B cell (primary cell): Measurements from ENCODE around the gene CHST3. TPM values are rescaled to one million over a fixed set of nuclear protein-coding genes. Genes with fewer than 3 reads are reported as not detected.

Source experiments
- ATAC-seq: fragments of 200-7000 bp; cut with Tn5 transposase; one replicate; pipeline ENCODE4 v1.10.0; 2021; ENCODE audit warnings: low read depth, mild to moderate bottlenecking, moderate number of reproducible peaks, moderate library complexity
- CTCF ChIA-PET: fragments of 350-600 bp; sonication (Branson Sonifier 250); formaldehyde crosslinking; loops from one replicate; lab custom pipeline; 2021; ENCODE audit warnings: antibody characterized with exemption, inconsistent platforms; lab: Charles Lee
- POLR2A ChIA-PET: fragments of 350-600 bp; sonication (Branson Sonifier 250); formaldehyde crosslinking; loops from one replicate; lab custom pipeline; 2021; ENCODE audit warnings: antibody characterized with exemption; lab: Charles Lee
- DNase-seq: peaks from one replicate; pipeline ENCODE4 v3.0.0; 2013
- H2AFZ ChIP-seq: 2 replicates; pipeline ENCODE4 v1.6.1; 2012; ENCODE audit warnings: mild to moderate bottlenecking, low read depth, low read length; ENCODE audit not compliant: insufficient read depth, poor library complexity, severe bottlenecking
- H3K27ac ChIP-seq, 2 donors: 1 replicate in 1 of 2; 2 replicates in 1 of 2; pipeline ENCODE4 v1.5.1; 2012 to 2013; ENCODE audit warnings: low read length in 2 of 2, mild to moderate bottlenecking in 2 of 2, moderate library complexity in 1 of 2
- H3K27me3 ChIP-seq, 4 experiments: fragments of 200-600 bp in 1 of 4; sonication (generic) in 1 of 4; replicated peaks in 1 of 4; 1 replicate in 2 of 4; 2 replicates in 2 of 4; pipeline versions ENCODE4 v1.6.1 to v1.7.0; 2013 to 2016; ENCODE audit warnings: low read length in 3 of 4, mild to moderate bottlenecking in 2 of 4, mixed read lengths in 1 of 4, moderate library complexity in 1 of 4; ENCODE audit not compliant: insufficient read depth in 4 of 4, control insufficient read depth in 3 of 4; ENCODE audit errors: control extremely low read depth in 1 of 4
- H3K36me3 ChIP-seq, 2 experiments: replicated peaks in 1 of 2; 1 replicate in 1 of 2; 2 replicates in 1 of 2; pipeline versions ENCODE4 v1.6.1 to v1.7.1; 2013; ENCODE audit warnings: low read length in 1 of 2; ENCODE audit not compliant: insufficient read depth in 2 of 2, control insufficient read depth in 1 of 2; ENCODE audit errors: control extremely low read depth in 1 of 2, extremely low read depth in 1 of 2
- H3K4me1 ChIP-seq, 2 donors: fragments of 200-600 bp in 1 of 2; sonication (generic) in 1 of 2; 1 replicate in 1 of 2; 2 replicates in 1 of 2; pipeline versions ENCODE4 v1.5.1 to v1.6.1; 2013 to 2017; ENCODE audit warnings: low read length in 2 of 2; ENCODE audit not compliant: control insufficient read depth in 2 of 2, insufficient read depth in 2 of 2
- H3K4me2 ChIP-seq: replicated peaks from 2 replicates; pipeline ENCODE3; 2012; ENCODE audit warnings: mild to moderate bottlenecking, low read depth, low read length; ENCODE audit not compliant: poor library complexity, severe bottlenecking
- H3K4me3 ChIP-seq, 5 experiments: fragments of 200-600 bp in 1 of 5; sonication (generic) in 1 of 5; 1 replicate in 3 of 5; 2 replicates in 2 of 5; pipeline versions ENCODE4 v1.5.1 to v1.7.0; 2011 to 2016; ENCODE audit warnings: low read length in 4 of 5, mild to moderate bottlenecking in 4 of 5, low read depth in 2 of 5, control low read depth in 1 of 5, moderate library complexity in 1 of 5; ENCODE audit not compliant: insufficient read depth in 1 of 5; ENCODE audit errors: control extremely low read depth in 1 of 5, extremely low read depth in 1 of 5
- H3K79me2 ChIP-seq: fragments of 200-600 bp; sonication (generic); one replicate; pipeline ENCODE4 v1.6.0; 2016; ENCODE audit warnings: low read length; ENCODE audit not compliant: control insufficient read depth, insufficient read depth
- H3K9ac ChIP-seq: fragments of 200-600 bp; sonication (generic); 2 replicates; pipeline ENCODE4 v1.6.1; 2017; ENCODE audit warnings: mild to moderate bottlenecking, low read length, moderate library complexity
- H3K9me3 ChIP-seq, 3 donors: one replicate each; pipeline versions ENCODE4 v1.6.1 to v1.7.1; 2013; ENCODE audit warnings: low read length in 2 of 3; ENCODE audit not compliant: control insufficient read depth in 2 of 3, insufficient read depth in 1 of 3; ENCODE audit errors: control extremely low read depth in 1 of 3
- H4K20me1 ChIP-seq: 2 replicates; pipeline ENCODE4 v1.6.0; 2012; ENCODE audit warnings: mild to moderate bottlenecking, low read length; ENCODE audit not compliant: insufficient read depth, control insufficient read depth, poor library complexity, severe bottlenecking
- H3K27ac Mint-ChIP-seq: one replicate; pipeline ENCODE4 v1.8.0; 2021; ENCODE audit warnings: mixed read lengths
- H3K27me3 Mint-ChIP-seq: one replicate; pipeline ENCODE4 v1.8.0; 2021; ENCODE audit warnings: mixed read lengths
- H3K4me1 Mint-ChIP-seq: one replicate; pipeline ENCODE4 v1.8.0; 2021; ENCODE audit warnings: mixed read lengths
- H3K4me3 Mint-ChIP-seq: one replicate; pipeline ENCODE4 v1.8.0; 2021; ENCODE audit warnings: mixed read lengths
- H3K9me3 Mint-ChIP-seq: one replicate; pipeline ENCODE4 v1.8.0; 2022; ENCODE audit warnings: mixed read lengths; ENCODE audit not compliant: insufficient read depth
- CTCF ChIP-seq: fragments of 200-600 bp; IDR thresholded peaks from one replicate; pipeline ENCODE4 v1.8.0; 2022; ENCODE audit warnings: antibody characterized with exemption, mild to moderate bottlenecking
- EZH2 ChIP-seq: IDR thresholded peaks from 2 replicates; pipeline ENCODE4 v1.6.1; 2012; ENCODE audit warnings: borderline replicate concordance, low read depth, mild to moderate bottlenecking, moderate library complexity, low read length; ENCODE audit not compliant: insufficient read depth, poor library complexity, severe bottlenecking
- WGBS: methylation state at CpG from one replicate; pipeline ENCODE4 v1.1.5; 2013; ENCODE audit warnings: missing lambda C conversion rate; ENCODE audit not compliant: insufficient coverage; 5-methylcytosine and 5-hydroxymethylcytosine counted together
- intact Hi-C: fragments of 100-400 bp; cut with micrococcal nuclease; formaldehyde crosslinking; loops from one replicate; pipeline ENCODE4 v1.10.0; 2022
- polyA plus RNA-seq: library from polyadenylated mRNA; depleted of rRNA; stranded (reverse); fragments of >200 nt; gene quantifications from 2 replicates; pipeline ENCODE4 v1.2.3, GENCODE V29; 2012
- total RNA-seq, 2 donors: library from RNA; stranded (reverse); fragments of 120-200 nt in 1 of 2; gene quantifications; 1 replicate in 1 of 2; 2 replicates in 1 of 2; pipeline versions ENCODE4 v1.2.3 to v1.2.4, GENCODE V29; 2013 to 2022

CHST3 gene
- total and polyA plus RNA-seq, 2 donors (not counting 1 experiment from before 2014, with no cell fraction given) = 0.01 TPM; not detected in 1

GRCh38 chr10:71927776-71928592 is 36.2 kb upstream of the CHST3 start:
- no peak overlapping the region for H3K27ac Mint-ChIP-seq
- Histone ChIP-seq H3K4me2 (no peak overlapping the region), H3K36me3 (no peaks in the 10 kb centered on the region), H3K9ac (no peak overlapping the region), H4K20me1 (no peaks in the 10 kb centered on the region), H3K27me3 (peaks cover 0 to 4% (median 0%) of the 10 kb centered on the region in 4 experiments), H3K79me2 (no peaks in the 10 kb centered on the region), H3K27ac (no peak overlapping the region), H3K4me3 (no peak overlapping the region), H2AFZ (no peak overlapping the region), H3K4me1 (no peaks in the 10 kb centered on the region), H3K9me3 (peaks cover 0 to 3% (median 0%) of the 10 kb centered on the region in 3 donors)
- TF ChIP-seq EZH2 = no peak
- no peak for TF ChIP-seq CTCF
- H3K4me1 Mint-ChIP-seq = no peaks in the 10 kb centered on the region
- intact Hi-C loops = no loop called here
- peaks cover 2% of the 10 kb centered on the region for H3K9me3 Mint-ChIP-seq
- H3K4me3 Mint-ChIP-seq = no peak overlapping the region
- peaks cover 15% of the 10 kb centered on the region for H3K27me3 Mint-ChIP-seq
- DNase-seq (no peak), ATAC-seq (no peak)
- WGBS = 95% methylated on average over 2 of the region's 5 CpGs
- ChIA-PET POLR2A (no interaction called here), CTCF (no interaction called here)

GRCh38 chr10:71931295-71931694 is 32.9 kb upstream of the CHST3 start:
- no peak overlapping the region for H3K4me3 ChIP-seq
- H3K4me2 ChIP-seq = no peak overlapping the region
- ATAC-seq = no peak
- ChIA-PET POLR2A (no interaction called here), CTCF (no interaction called here)
- DNase-seq = no peak
- no peaks in the 10 kb centered on the region for H3K4me1 ChIP-seq
- H3K27me3 ChIP-seq = peaks cover 0 to 7% (median 1%) of the 10 kb centered on the region in 4 experiments
- no peaks in the 10 kb centered on the region for H3K4me1 Mint-ChIP-seq
- no peak overlapping the region for H2AFZ ChIP-seq
- intact Hi-C loops = no loop called here
- no peak overlapping the region for H3K9ac ChIP-seq
- H3K9me3 Mint-ChIP-seq = peaks cover 2% of the 10 kb centered on the region
- TF ChIP-seq CTCF (no peak), EZH2 (no peak)
- H3K36me3 ChIP-seq = no peaks in the 10 kb centered on the region
- no peaks in the 10 kb centered on the region for H3K79me2 ChIP-seq
- H3K27ac ChIP-seq = no peak overlapping the region
- H3K4me3 Mint-ChIP-seq = no peak overlapping the region
- peaks cover 12% of the 10 kb centered on the region for H3K27me3 Mint-ChIP-seq
- no peak overlapping the region for H3K27ac Mint-ChIP-seq
- peaks cover 0 to 7% (median 0%) of the 10 kb centered on the region in 3 donors for H3K9me3 ChIP-seq
- WGBS = 83% methylated on average over 1 of the region's 1 CpG
- no peaks in the 10 kb centered on the region for H4K20me1 ChIP-seq
